Activated T-cell treated with anti-CD3 and anti-CD28 coated beads for 48 hours (primary cell): ENCODE results near the gene RAB7A.

Experiments
- DNase-seq: peaks from one replicate; pipeline ENCODE4 v3.0.0-alpha.2; 2020; ENCODE audit warnings: low read depth

Gene RAB7A

DNA sequence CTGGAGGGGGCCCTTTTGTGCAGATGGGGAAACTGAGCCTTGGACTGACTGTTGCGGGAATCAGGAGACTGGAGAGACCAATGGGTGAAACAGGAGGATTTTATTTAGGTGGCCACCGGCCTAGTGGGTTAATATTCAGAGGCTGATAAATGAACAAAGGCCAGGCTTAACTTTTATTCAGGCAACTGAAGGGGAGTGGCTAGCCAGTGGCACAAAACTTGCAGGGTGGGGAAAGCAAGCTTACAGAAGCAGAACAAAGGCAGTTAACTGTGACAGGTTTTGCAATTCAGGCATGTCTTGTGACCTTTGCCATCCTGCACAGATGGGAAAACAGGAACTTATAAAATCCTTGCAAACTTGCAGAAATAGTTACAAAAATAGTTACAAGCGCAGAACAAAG, 128.5 kb downstream of the RAB7A start:
- DNase-seq = no peak

DNA sequence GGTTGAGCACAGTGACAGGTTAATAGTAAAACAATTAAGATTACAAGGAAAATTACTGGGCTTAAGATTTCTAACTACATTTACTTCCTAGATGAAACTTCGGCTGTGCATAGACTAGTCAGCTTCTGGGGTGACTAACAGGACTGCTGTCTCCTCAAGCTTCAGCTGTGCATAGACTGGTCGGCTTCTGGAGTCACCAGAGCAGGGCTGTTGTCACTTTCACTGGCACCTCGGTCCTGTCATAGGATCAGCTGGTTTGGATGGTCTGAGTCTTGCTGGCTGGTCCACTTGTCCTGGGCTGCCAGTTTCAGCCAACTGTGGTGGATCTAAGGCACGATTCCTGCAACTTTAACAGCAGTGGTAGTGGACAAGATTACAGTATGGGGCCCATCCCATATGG, 129.6 kb downstream of the RAB7A start:
- no peak for DNase-seq

DNA sequence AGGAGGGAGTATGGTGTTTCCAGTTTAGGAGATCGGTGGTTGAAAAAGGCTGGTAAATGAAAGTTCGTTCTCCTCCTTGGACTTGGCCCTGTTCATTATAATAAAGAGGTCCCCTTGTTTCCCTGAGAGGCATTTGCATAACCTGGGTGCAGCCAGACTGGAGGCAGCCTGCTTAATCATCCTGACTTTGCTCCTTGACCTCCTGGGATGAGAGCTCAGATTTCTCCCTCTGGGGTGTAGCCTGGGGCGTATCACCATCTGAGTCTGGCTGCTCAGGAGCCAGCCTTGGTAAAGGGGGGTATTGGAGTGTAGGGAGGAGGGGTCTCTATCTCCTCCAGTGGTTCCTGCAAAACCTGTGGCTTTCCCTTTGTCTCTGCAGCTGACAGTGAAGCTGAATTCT, 132.2 kb downstream of the RAB7A start:
- no peak for DNase-seq

DNA sequence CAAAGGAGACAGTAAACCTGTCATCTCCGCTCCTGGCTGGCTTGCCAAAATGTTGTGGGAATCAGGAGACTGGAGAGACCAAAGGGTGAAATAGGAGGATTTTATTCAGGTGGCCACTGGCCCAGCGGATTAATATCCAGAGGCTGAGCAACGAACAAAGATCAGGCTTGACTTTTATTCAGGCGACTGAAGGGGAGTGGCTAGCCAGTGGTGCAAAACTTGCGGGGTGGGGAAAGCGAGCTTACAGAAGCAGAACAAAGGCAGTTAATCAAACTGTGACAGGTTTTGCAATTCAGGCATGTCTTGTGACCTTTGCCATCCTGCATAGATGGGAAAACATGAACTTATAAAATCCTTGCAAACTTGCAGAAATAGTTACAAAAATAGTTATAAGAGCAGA, 133.6 kb downstream of the RAB7A start:
- DNase-seq = no peak

DNA sequence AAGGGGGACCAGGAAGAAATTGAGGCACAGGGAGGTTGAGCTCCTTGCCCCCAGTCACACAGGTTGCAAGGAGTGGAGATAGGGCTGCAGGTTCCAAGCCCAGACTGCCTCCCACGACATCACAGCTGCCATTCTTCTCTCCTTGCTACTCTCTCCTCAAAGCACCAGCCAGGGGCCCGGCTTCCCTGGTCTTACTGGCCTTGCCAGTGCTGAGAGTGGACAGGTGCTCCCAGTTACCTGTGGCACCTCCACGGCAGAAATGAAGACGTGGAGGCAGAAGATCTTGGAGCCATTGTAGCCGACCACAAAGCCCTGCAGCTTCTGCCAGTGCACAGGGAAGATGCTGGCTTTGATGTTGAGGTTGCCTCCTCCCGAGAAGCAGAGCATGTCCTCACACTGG, 135.5 kb downstream of the RAB7A start:
- DNase-seq = no peak

DNA sequence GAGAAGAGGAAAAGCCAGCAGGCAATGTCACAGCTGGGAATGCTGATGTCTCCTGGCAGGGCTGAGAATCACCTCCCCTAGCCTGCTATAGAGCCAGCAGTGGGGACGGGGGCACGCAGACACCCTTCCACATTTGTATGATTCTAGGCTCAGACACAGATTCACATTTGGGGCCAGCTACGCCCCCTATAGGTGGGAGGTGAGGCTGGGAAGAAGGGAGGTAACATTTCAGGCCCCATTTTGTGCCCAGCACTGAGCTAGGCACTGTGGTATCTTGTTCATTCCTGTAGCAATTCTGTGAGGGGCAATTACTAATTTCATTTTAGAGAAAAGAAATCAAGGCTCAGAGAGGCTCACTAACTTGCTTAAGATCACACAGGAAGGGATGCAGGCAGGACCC, 137.6 kb downstream of the RAB7A start:
- no peak for DNase-seq
